Osteocyte (in vitro differentiated cells): ENCODE measurements around the gene SRPRB. TPM values are rescaled to one million over a fixed set of nuclear protein-coding genes. Genes with fewer than 3 reads are reported as not detected.

ENCODE experiments used
- DNase-seq: peaks from one replicate; pipeline ENCODE4 v3.0.0; 2021; ENCODE audit warnings: mixed read lengths; ENCODE audit not compliant: unreplicated experiment; ENCODE audit errors: extremely low spot score
- H3K27ac Mint-ChIP-seq: one replicate; pipeline ENCODE4 v1.8.0; 2021; ENCODE audit warnings: mild to moderate bottlenecking, mixed read lengths; ENCODE audit not compliant: unreplicated experiment
- H3K27me3 Mint-ChIP-seq: one replicate; pipeline ENCODE4 v1.8.0; 2021; ENCODE audit warnings: mixed read lengths; ENCODE audit not compliant: unreplicated experiment
- H3K36me3 Mint-ChIP-seq: one replicate; pipeline ENCODE4 v1.8.0; 2021; ENCODE audit warnings: mixed read lengths; ENCODE audit not compliant: unreplicated experiment
- H3K4me1 Mint-ChIP-seq: one replicate; pipeline ENCODE4 v1.8.0; 2021; ENCODE audit warnings: mixed read lengths; ENCODE audit not compliant: unreplicated experiment
- H3K4me3 Mint-ChIP-seq: one replicate; pipeline ENCODE4 v1.8.0; 2021; ENCODE audit warnings: mild to moderate bottlenecking, moderate library complexity, mixed read lengths; ENCODE audit not compliant: unreplicated experiment
- H3K9me3 Mint-ChIP-seq: one replicate; pipeline ENCODE4 v1.8.0; 2021; ENCODE audit warnings: mixed read lengths; ENCODE audit not compliant: unreplicated experiment
- total RNA-seq: library from RNA; stranded (reverse); gene quantifications from 2 replicates; pipeline ENCODE4 v1.2.1, GENCODE V29; 2021
- TF ChIP-seq, protein P1 (sequence below): fragments of 200-600 bp; sonication (generic); IDR thresholded peaks from 2 replicates; pipeline ENCODE4 v1.5.0; 2021; ENCODE audit warnings: antibody characterized with exemption, mild to moderate bottlenecking, moderate library complexity

SRPRB gene
- total RNA-seq, 1 donor from 2014 or later, result 84.7 TPM

DNA sequence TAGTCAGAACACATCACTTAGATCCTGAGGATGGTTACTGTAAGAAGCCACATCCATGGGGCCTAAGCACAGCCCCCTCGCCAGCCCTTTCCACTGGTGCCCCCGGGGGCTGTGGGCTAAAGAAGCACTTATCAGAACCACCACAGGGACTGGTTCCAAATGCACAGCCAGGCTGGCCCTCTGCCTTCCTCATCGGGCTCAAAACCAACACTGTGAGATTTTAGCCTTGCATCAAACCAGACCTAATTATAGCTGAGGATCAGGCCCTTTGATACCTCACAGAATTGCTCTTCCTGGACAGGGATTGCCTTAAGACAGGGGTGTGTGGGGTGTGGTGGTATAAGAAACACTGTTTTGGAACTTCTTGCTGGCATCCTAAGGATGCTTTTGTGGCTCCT lies 23.7 kb downstream of the SRPRB start:
- Mint-ChIP-seq H3K27ac (no peak overlapping the region), H3K9me3 (no peaks in the 10 kb centered on the region), H3K27me3 (no peaks in the 10 kb centered on the region), H3K36me3 (peaks cover 6% of the 10 kb centered on the region), H3K4me3 (no peak overlapping the region), H3K4me1 (no peaks in the 10 kb centered on the region)
- TF ChIP-seq, protein P1, sequence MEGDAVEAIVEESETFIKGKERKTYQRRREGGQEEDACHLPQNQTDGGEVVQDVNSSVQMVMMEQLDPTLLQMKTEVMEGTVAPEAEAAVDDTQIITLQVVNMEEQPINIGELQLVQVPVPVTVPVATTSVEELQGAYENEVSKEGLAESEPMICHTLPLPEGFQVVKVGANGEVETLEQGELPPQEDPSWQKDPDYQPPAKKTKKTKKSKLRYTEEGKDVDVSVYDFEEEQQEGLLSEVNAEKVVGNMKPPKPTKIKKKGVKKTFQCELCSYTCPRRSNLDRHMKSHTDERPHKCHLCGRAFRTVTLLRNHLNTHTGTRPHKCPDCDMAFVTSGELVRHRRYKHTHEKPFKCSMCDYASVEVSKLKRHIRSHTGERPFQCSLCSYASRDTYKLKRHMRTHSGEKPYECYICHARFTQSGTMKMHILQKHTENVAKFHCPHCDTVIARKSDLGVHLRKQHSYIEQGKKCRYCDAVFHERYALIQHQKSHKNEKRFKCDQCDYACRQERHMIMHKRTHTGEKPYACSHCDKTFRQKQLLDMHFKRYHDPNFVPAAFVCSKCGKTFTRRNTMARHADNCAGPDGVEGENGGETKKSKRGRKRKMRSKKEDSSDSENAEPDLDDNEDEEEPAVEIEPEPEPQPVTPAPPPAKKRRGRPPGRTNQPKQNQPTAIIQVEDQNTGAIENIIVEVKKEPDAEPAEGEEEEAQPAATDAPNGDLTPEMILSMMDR, result no peak
- DNase-seq, result no peak

DNA sequence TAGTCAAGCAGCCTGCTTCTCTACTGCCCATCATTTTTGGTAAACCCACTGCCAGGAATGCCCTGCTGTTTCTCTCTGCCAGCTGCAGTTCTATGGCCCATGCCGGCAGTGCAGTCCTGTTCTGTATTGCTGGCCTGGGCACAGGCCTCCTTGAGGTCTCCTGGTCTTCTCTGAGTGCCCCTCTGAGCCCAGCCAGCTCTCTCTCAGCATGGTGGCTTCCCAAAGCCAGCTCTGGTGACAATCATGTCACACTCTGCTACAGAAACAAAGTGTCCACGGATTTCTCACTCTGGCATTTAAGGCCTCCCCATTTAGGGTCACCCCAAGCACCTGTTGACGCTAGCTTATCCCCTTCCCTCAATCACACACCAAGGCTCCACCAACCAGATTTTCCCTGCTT lies 24.5 kb downstream of the SRPRB start:
- H3K4me3 Mint-ChIP-seq, result no peak overlapping the region
- no peaks in the 10 kb centered on the region for H3K4me1 Mint-ChIP-seq
- peaks cover 6% of the 10 kb centered on the region for H3K36me3 Mint-ChIP-seq
- TF ChIP-seq, protein P1, result no peak
- no peak for DNase-seq
- H3K27me3 Mint-ChIP-seq, result no peaks in the 10 kb centered on the region
- H3K9me3 Mint-ChIP-seq, result no peaks in the 10 kb centered on the region
- H3K27ac Mint-ChIP-seq, result no peak overlapping the region

DNA sequence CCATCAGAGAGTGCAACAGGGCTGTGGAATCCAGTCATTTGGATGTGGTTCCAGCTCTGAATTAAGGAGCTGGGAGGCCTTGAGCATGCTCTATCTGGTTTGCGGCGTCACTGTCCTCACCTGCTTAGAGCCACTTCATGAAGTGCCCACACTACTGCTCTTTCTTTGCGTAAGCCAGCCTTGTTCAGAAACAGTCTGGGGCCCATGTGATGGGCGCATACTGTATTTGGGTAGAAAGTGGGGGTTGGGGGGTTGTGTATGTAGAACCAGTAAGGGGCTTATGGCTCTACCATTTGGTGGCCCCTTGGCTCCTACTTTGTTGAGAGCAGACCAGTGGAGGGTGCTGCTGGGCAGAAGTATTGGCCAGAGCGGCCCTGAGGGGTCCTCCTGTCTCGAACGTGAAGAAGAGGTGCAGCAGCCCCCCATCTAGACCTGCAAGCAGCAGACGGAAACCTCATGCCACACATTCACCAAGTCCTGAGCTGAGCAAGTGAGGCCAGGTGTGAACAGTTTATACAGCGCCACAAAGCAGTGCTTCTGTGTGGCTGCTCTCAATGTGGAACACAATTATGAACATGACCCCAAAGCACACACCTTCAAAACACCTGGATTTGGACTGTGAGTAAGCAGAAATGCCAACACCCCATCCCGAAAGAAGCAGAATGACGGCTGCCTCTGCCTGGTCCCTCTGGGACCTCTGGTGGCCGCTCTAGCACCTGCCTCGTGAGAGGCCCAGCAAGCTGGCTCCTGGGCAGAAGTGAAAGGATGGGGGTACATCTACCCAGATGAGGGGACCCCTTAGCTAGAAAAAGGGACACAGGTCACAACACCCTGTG lies 26.6 kb downstream of the SRPRB start:
- no peak for DNase-seq
- no peaks in the 10 kb centered on the region for H3K9me3 Mint-ChIP-seq
- no peak overlapping the region for H3K4me3 Mint-ChIP-seq
- H3K27ac Mint-ChIP-seq, result no peak overlapping the region
- TF ChIP-seq, protein P1, result no peak
- H3K4me1 Mint-ChIP-seq, result no peaks in the 10 kb centered on the region
- H3K27me3 Mint-ChIP-seq, result no peaks in the 10 kb centered on the region
- H3K36me3 Mint-ChIP-seq, result no peaks in the 10 kb centered on the region

DNA sequence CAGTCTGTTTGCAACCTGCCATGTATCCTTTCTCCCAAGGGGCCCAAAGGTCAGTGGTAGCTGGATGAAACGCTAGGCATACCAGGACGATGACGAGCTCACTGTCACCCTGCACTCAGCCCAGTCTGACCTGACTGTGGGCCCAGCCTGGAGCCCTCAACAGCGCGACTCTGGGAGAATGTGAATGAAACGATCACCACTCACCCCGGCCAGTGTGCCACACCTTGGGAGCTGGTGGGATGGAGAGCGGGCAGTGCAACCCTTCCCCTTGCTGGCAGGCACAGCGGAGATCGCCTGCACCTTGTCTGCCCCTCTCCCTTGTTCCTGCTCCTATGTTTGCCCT lies 27.2 kb downstream of the SRPRB start:
- no peak for DNase-seq
- Mint-ChIP-seq H3K27ac (no peak overlapping the region), H3K36me3 (no peaks in the 10 kb centered on the region), H3K4me3 (no peak overlapping the region), H3K27me3 (no peaks in the 10 kb centered on the region), H3K4me1 (no peaks in the 10 kb centered on the region), H3K9me3 (no peaks in the 10 kb centered on the region)
- TF ChIP-seq, protein P1, result no peak

DNA sequence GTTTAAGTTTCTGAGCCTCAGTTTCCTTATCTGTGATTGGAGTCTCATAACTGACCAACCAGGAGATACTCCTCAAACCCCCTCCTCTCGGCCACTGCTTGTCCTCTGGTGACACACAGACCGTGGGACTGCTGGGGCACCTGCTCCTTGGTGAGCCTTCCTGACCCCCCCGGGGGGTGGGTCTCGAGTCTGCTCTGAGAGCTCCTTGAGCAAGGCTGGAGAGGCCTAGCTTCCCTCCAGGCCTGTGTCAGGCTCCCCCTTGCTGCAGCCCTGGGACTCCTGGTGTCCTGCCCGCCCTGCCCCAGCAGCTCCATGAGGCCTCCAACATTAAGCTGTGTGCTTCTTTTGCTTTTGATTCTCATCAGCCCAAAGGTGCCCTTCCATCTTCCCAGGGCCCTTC lies 27.7 kb downstream of the SRPRB start:
- Mint-ChIP-seq H3K36me3 (no peaks in the 10 kb centered on the region), H3K4me1 (no peaks in the 10 kb centered on the region), H3K9me3 (no peaks in the 10 kb centered on the region), H3K27me3 (no peaks in the 10 kb centered on the region), H3K4me3 (no peak overlapping the region), H3K27ac (no peak overlapping the region)
- TF ChIP-seq, protein P1, result no peak
- DNase-seq, result no peak
